ENCODE results near the gene CACNG3.
"Not testable (repeated sequence)": the region's sequence is repeated elsewhere in the genome, so short reads cannot be mapped to it uniquely, and the experiment has no call there.

The CACNG3 gene

GRCh38 chr16:24275413-24275812, 19.3 kb downstream of the CACNG3 start:
- in situ Hi-C loops (cut with HindIII; ENCODE audit: low sequenced_read_pairs), result no loop called here

- in situ Hi-C loops (cut with HindIII; ENCODE audit: low sequenced_read_pairs), result no loop called here
Measured at GRCh38 chr16:24279982-24280515, 23.9 kb downstream of the CACNG3 start.

- in situ Hi-C loops (cut with HindIII; ENCODE audit: low sequenced_read_pairs), result no loop called here
Measured at GRCh38 chr16:24281466-24281865, 25.3 kb downstream of the CACNG3 start.

DNA sequence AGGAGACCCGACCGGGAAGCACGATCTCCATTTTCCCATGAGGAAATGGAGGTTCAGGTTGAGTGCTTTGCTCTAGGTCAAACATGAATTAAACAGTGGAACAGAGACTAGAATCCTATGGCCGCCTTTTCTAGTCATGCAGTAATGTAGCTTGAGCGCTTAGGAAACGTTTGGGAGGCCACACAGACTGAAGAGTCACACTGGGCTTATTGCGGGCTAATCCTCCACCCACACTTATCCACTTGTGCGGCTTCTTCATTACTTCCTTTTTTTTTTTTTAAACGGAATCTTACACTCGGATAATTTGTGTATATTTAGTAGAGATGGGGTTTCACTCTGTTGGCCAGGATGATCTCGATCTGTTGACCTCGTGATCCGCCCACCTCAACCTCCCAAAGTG, 26.0 kb downstream of the CACNG3 start:
- in situ Hi-C loops (cut with HindIII; ENCODE audit: low sequenced_read_pairs), result no loop called here

DNA sequence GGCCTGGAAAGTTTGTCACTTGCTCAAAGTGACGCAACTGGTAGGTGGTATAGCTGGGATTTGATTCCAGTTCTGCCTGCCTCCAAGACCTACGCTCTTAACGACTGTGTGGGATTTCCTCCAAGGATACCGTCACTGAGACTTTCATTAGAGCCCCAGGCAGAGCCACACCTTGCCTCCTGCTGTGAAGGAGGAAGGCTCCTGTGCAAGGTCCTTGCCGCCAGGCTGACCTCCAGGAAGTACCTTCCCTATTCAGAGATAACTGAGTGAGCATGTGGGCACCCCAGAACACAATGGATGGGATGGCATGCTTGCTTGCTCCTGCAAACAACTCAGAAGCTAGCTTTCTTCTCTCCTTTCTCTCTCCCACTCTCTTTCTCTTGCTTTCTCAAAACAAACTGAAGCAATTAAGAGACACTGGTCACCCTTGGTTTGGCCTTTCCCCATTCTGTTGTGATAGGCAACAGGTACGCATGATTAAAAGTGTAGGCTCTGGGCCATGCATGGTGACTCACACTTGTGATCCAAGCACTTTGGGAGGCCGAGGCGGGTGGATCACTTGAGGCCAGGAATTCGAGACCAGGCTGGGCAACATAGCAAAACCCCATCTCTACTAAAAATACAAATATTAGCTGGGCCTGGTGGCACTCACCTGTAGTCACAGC, 30.7 kb downstream of the CACNG3 start:
- in situ Hi-C loops (cut with HindIII; ENCODE audit: low sequenced_read_pairs), result no loop called here

DNA sequence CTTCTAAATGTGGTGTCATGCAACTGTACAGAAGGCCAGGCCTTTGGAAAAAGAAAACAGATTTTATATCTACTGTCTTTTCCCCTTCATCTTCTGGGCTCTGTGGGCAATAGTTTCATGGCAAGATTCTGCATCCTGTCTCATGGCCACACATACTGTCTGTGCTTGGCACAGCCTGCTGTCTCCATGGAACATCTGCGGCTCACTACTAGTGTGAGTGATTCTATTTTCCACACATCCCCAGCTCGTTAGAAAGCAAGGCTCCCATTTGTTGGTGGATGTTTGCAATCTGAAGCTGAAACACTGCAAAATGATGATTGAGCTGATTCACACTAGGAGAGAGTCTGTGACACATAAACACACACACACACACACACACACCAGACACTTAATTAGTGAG, 32.4 kb downstream of the CACNG3 start:
- in situ Hi-C loops (cut with HindIII; ENCODE audit: low sequenced_read_pairs), result no loop called here

GRCh38 chr16:24289166-24289700, 33.1 kb downstream of the CACNG3 start:
- in situ Hi-C loops (cut with HindIII; ENCODE audit: low sequenced_read_pairs), result no loop called here

DNA sequence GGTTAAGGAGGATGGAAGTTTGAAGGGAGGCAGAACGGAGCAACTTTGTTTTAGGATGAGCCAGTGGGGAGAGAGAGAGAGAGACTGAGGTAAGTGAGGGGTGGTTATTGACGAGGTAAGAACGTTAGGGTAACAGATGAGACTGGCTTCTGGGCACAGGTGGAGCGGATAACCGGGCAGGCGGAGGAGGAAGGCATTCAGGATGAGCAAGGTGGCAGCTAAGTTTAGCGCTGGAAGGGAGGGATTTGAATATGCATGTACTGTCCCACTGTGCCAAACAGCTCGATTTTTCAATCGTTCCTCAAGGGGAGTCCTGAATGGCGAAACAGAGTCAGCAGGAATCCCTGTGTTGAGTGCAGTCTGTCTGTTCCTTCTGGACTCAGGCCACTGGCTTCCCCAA, 35.8 kb downstream of the CACNG3 start:
- in situ Hi-C loops (cut with HindIII; ENCODE audit: low sequenced_read_pairs), result no loop called here

- in situ Hi-C loops (cut with HindIII; ENCODE audit: low sequenced_read_pairs), result no loop called here
Measured at GRCh38 chr16:24294131-24294530, 38.0 kb downstream of the CACNG3 start.

- in situ Hi-C loops (cut with HindIII; ENCODE audit: low sequenced_read_pairs), result no loop called here
Measured at GRCh38 chr16:24297375-24297774, 41.2 kb downstream of the CACNG3 start.

DNA sequence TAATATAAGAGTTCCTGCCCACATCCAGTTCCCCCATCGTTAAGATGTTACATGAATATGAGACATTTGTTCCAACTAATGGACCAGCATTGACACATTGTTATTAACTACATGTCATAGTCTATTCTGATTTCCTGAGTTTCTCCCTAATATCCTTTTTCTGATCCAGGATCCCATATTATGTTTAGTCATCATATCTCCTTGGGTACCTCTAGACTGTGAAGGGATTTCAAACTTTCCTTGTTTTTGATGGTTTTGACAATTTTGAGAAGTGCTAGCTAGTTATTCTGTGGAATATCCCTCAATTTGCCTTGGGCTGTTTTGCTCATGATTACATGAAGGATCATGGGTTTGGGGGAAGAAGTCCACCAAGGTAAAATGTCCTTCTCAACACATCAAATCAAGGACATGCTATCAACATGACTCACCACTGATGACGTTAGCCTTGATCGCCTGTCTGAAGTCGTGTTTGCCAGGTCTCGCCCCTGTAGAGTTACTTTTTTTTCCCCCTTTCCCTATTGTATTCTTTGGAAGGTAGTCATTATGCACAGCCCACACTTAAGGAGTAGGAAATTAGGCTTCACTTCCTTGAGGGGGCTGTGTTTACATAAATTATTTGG, 42.5 kb downstream of the CACNG3 start:
- in situ Hi-C loops (cut with HindIII; ENCODE audit: low sequenced_read_pairs), result no loop called here

- in situ Hi-C loops (cut with HindIII; ENCODE audit: low sequenced_read_pairs), result not testable (repeated sequence)
Measured at GRCh38 chr16:24300750-24301149, 44.6 kb downstream of the CACNG3 start.

- in situ Hi-C loops (cut with HindIII; ENCODE audit: low sequenced_read_pairs), result no loop called here
Measured at GRCh38 chr16:24302636-24303035, 46.5 kb downstream of the CACNG3 start.

DNA sequence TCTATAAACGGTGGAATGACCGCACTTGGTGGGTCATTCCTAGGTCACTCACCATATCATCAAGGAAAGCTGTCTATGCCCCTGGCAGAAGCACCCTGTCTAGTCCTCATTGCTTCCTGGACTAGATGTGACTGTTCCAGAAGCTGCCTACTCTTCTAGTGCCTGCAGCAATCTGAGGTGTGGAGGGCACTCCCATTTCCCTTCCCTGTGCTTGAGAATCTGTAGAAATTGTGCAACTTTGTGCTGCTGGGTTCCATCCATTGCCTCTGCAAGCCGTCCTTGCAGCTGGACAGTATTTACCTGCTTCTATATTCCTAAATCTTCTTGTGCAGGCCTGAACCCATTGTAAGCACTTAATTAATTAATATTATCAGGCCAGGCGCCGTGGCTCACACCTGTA, 52.1 kb downstream of the CACNG3 start:
- in situ Hi-C loops (cut with HindIII; ENCODE audit: low sequenced_read_pairs), result no loop called here

GRCh38 chr16:24309258-24310142, 53.4 kb downstream of the CACNG3 start:
- in situ Hi-C loops (cut with HindIII; ENCODE audit: low sequenced_read_pairs), result no loop called here

DNA sequence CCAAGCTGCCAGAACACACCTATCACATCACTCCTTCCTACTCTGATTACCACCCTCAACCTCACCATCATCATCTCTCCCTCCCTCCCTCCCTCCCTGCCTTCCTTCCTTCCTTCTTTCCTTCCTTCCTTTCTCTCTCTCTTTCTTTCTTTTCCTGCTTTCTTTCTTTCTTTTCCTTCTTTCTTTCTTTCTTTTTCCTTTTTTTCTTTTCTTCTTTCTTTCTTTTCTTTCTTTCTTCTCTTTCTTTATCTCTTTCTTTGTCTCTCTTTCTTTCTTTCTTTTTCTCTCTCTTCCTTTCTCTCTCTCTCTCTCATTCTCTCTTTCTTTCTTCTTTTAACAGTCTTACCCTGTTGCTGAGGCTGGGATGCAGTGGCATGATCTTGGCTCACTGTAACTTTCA, 59.2 kb downstream of the CACNG3 start:
- in situ Hi-C loops (cut with HindIII; ENCODE audit: low sequenced_read_pairs), result no loop called here

DNA sequence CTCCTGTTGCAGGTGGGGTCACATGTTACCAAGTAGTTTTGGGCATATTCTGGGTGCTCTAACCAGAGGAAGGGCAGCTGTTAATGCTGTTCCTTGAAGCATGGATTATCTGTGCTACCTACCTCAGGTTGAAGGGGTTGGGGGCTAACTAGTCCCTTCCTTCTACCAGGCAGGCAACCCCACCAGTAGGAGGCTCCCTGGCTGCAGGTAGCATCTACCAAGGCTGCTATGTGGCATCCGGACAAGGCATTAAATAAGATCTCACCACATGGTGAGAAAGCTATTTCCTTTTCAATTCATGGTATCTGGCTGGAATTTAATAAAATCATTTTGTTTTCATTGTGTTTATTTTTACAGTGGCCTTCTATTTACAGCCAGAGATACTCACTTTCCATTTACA, 62.5 kb downstream of the CACNG3 start:
- in situ Hi-C loops (cut with HindIII; ENCODE audit: low sequenced_read_pairs), result no loop called here

- in situ Hi-C loops (cut with HindIII; ENCODE audit: low sequenced_read_pairs), result no loop called here
Measured at GRCh38 chr16:24319126-24319814, 63.1 kb downstream of the CACNG3 start.

- in situ Hi-C loops (cut with HindIII; ENCODE audit: low sequenced_read_pairs), result no loop called here
Measured at GRCh38 chr16:24322106-24322505, 66.0 kb downstream of the CACNG3 start.

GRCh38 chr16:24324421-24324820, 68.3 kb downstream of the CACNG3 start:
- in situ Hi-C loops (cut with HindIII; ENCODE audit: low sequenced_read_pairs), result no loop called here

All from DLD1 (cell line).